ENCODE data around the gene PXMP4.

PXMP4 gene

GRCh38 chr20:33659341-33660034 is 60.6 kb downstream of the PXMP4 start:
- Histone ChIP-seq H3K36me3 (no peaks in the 10 kb centered on the region), H3K4me1 (ENCODE audit: control insufficient read depth in 1 of 2, insufficient read depth in 1 of 2, low read depth in 1 of 2, low read length in 1 of 2) (peaks cover 14 to 15% of the 10 kb centered on the region in 2 experiments), H3K4me3 (ENCODE audit: low read depth in 1 of 2, low read length in 1 of 2) (no peak overlapping the region), H3K27ac (no peak overlapping the region), H3K27me3 (peaks cover 5% of the 10 kb centered on the region), H3K9me3 (no peaks in the 10 kb centered on the region)
- no peak for TF ChIP-seq CTCF (IDR thresholded peaks at IDR 0.05)

- no peak for TF ChIP-seq CTCF (IDR thresholded peaks at IDR 0.05)
These were observed 61.2 kb downstream of the PXMP4 start for GRCh38 chr20:33658929-33659328.

GRCh38 chr20:33658510-33658909 is 61.6 kb downstream of the PXMP4 start:
- H3K27me3 ChIP-seq, result peaks cover 5% of the 10 kb centered on the region
- no peaks in the 10 kb centered on the region for H3K9me3 ChIP-seq
- no peak overlapping the region for H3K4me3 ChIP-seq (ENCODE audit: low read depth in 1 of 2, low read length in 1 of 2)
- no peaks in the 10 kb centered on the region for H3K36me3 ChIP-seq
- no peak overlapping the region for H3K27ac ChIP-seq
- TF ChIP-seq CTCF (IDR thresholded peaks at IDR 0.05), result no peak
- H3K4me1 ChIP-seq (ENCODE audit: control insufficient read depth in 1 of 2, insufficient read depth in 1 of 2, low read depth in 1 of 2, low read length in 1 of 2), result peaks cover 6 to 7% of the 10 kb centered on the region in 2 experiments

More at GRCh38 chr20:33658929-33659328, 61.2 kb downstream of the PXMP4 start:
- H3K27me3 ChIP-seq, result peaks cover 5% of the 10 kb centered on the region
- peaks cover 8 to 10% of the 10 kb centered on the region in 2 experiments for H3K4me1 ChIP-seq (ENCODE audit: control insufficient read depth in 1 of 2, insufficient read depth in 1 of 2, low read depth in 1 of 2, low read length in 1 of 2)
- H3K36me3 ChIP-seq, result no peaks in the 10 kb centered on the region
- no peaks in the 10 kb centered on the region for H3K9me3 ChIP-seq
- H3K4me3 ChIP-seq (ENCODE audit: low read depth in 1 of 2, low read length in 1 of 2), result no peak overlapping the region
- no peak overlapping the region for H3K27ac ChIP-seq

DNA sequence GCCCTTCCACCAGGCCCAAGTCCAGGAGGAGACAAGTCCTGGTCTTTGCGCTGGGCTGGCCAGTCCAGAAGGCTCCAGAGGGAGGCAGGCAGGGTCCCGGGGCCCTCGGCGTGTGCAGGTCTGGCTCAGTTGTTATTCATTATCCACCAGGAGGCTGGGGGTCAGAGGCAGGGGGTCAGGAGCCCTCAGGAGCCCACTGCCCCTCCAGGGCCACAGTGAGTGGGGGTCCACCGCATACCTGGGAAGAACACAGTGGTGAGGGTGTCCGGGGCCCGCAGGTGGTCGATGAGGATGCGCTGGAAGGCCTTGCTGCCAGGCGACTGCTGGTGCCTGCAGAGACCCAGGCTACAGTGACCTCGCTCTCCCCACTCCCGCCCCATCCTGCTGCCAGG is 62.4 kb downstream of the PXMP4 start:
- peaks cover 5% of the 10 kb centered on the region for H3K27me3 ChIP-seq
- H3K9me3 ChIP-seq, result no peaks in the 10 kb centered on the region
- no peak overlapping the region for H3K4me3 ChIP-seq (ENCODE audit: low read depth in 1 of 2, low read length in 1 of 2)
- no peaks in the 10 kb centered on the region for H3K36me3 ChIP-seq
- no peak overlapping the region for H3K27ac ChIP-seq
- peaks cover 0 to 2% of the 10 kb centered on the region in 2 experiments for H3K4me1 ChIP-seq (ENCODE audit: control insufficient read depth in 1 of 2, insufficient read depth in 1 of 2, low read depth in 1 of 2, low read length in 1 of 2)
- no peak for TF ChIP-seq CTCF (IDR thresholded peaks at IDR 0.05)

GRCh38 chr20:33656783-33657703 is 63.1 kb downstream of the PXMP4 start:
- H3K36me3 ChIP-seq, result no peaks in the 10 kb centered on the region
- H3K27me3 ChIP-seq, result peaks cover 5% of the 10 kb centered on the region
- no peaks in the 10 kb centered on the region for H3K4me1 ChIP-seq (ENCODE audit: control insufficient read depth in 1 of 2, insufficient read depth in 1 of 2, low read depth in 1 of 2, low read length in 1 of 2)
- no peaks in the 10 kb centered on the region for H3K9me3 ChIP-seq
- no peak overlapping the region for H3K27ac ChIP-seq
- no peak for TF ChIP-seq CTCF (IDR thresholded peaks at IDR 0.05)
- no peak overlapping the region for H3K4me3 ChIP-seq (ENCODE audit: low read depth in 1 of 2, low read length in 1 of 2)

All from neutrophil (primary cell).